CD14-positive monocyte (primary cell): ENCODE data around the gene OR6B1. TPM values are rescaled to one million over a fixed set of nuclear protein-coding genes. Genes with fewer than 3 reads are reported as not detected.

Source experiments
- DNase-seq, 3 donors: peaks; one replicate each; pipeline ENCODE4 v3.0.0-alpha.2; 2011 to 2022
- H2AFZ ChIP-seq: 2 replicates; pipeline ENCODE4 v1.6.0; 2012; ENCODE audit warnings: mild to moderate bottlenecking, low read depth, low read length, inconsistent platforms; ENCODE audit not compliant: insufficient read depth, poor library complexity, severe bottlenecking
- H3K27ac ChIP-seq, 2 donors: 1 replicate in 1 of 2; 2 replicates in 1 of 2; pipeline ENCODE4 v1.5.1; 2012 to 2013; ENCODE audit warnings: low read length in 2 of 2, control low read depth in 1 of 2, inconsistent platforms in 1 of 2, low read depth in 1 of 2, mild to moderate bottlenecking in 1 of 2
- H3K27me3 ChIP-seq, 2 donors: one replicate each; pipeline versions ENCODE4 v1.6.0 to v1.6.1; 2011 to 2013; ENCODE audit warnings: low read length in 2 of 2; ENCODE audit not compliant: control insufficient read depth in 2 of 2, insufficient read depth in 2 of 2
- H3K36me3 ChIP-seq, 2 donors: replicated peaks in 1 of 2; 1 replicate in 1 of 2; 2 replicates in 1 of 2; pipeline versions ENCODE4 v1.5.1 to v1.6.1; 2012 to 2013; ENCODE audit warnings: low read length in 2 of 2, control low read depth in 1 of 2, inconsistent platforms in 1 of 2, mild to moderate bottlenecking in 1 of 2; ENCODE audit not compliant: insufficient read depth in 2 of 2, control insufficient read depth in 1 of 2
- H3K4me1 ChIP-seq, 2 donors: 1 replicate in 1 of 2; 2 replicates in 1 of 2; pipeline versions ENCODE4 v1.5.1 to v1.6.1; 2012 to 2013; ENCODE audit warnings: low read length in 2 of 2, control low read depth in 1 of 2, inconsistent platforms in 1 of 2, mild to moderate bottlenecking in 1 of 2, moderate library complexity in 1 of 2; ENCODE audit not compliant: insufficient read depth in 2 of 2, control insufficient read depth in 1 of 2
- H3K4me2 ChIP-seq: replicated peaks from 2 replicates; pipeline ENCODE3; 2012; ENCODE audit warnings: low read length, moderate library complexity, mild to moderate bottlenecking; ENCODE audit not compliant: poor library complexity, severe bottlenecking; ENCODE audit errors: extremely low read depth
- H3K4me3 ChIP-seq, 3 experiments: fragments of 200-600 bp in 1 of 3; sonication (generic) in 1 of 3; replicated peaks in 1 of 3; 1 replicate in 2 of 3; 2 replicates in 1 of 3; pipeline ENCODE4 v1.5.1; 2011 to 2013; ENCODE audit warnings: low read length in 3 of 3, mild to moderate bottlenecking in 3 of 3, control low read depth in 2 of 3, low read depth in 2 of 3, inconsistent platforms in 1 of 3, moderate library complexity in 1 of 3
- H3K79me2 ChIP-seq: 2 replicates; pipeline ENCODE4 v1.6.0; 2012; ENCODE audit warnings: mild to moderate bottlenecking, control low read depth, inconsistent platforms, low read length, moderate library complexity; ENCODE audit not compliant: insufficient read depth
- H3K9ac ChIP-seq: 2 replicates; pipeline ENCODE4 v1.6.0; 2017; ENCODE audit warnings: low read length, mild to moderate bottlenecking; ENCODE audit not compliant: insufficient read depth, poor library complexity, severe bottlenecking
- H3K9me3 ChIP-seq, 2 donors: replicated peaks in 1 of 2; 1 replicate in 1 of 2; 2 replicates in 1 of 2; pipeline versions ENCODE4 v1.5.1 to v1.6.1; 2012 to 2013; ENCODE audit warnings: low read length in 2 of 2, control low read depth in 1 of 2; ENCODE audit not compliant: control insufficient read depth in 1 of 2, insufficient read depth in 1 of 2
- H4K20me1 ChIP-seq: 2 replicates; pipeline ENCODE4 v1.6.0; 2012; ENCODE audit warnings: mild to moderate bottlenecking, low read length, control low read depth, moderate library complexity; ENCODE audit not compliant: insufficient read depth
- H3K27ac Mint-ChIP-seq, 7 donors: one replicate each; pipeline ENCODE4 v1.8.0; 2020; ENCODE audit warnings: mild to moderate bottlenecking in 7 of 7, mixed read lengths in 7 of 7, moderate library complexity in 6 of 7, inconsistent platforms in 2 of 7
- H3K27me3 Mint-ChIP-seq, 3 donors: one replicate each; pipeline ENCODE4 v1.8.0; 2021 to 2022; ENCODE audit warnings: low read depth in 3 of 3, mild to moderate bottlenecking in 3 of 3, mixed read lengths in 3 of 3, moderate library complexity in 3 of 3, inconsistent platforms in 1 of 3
- H3K36me3 Mint-ChIP-seq, 2 donors: one replicate each; pipeline ENCODE4 v1.8.0; 2020; ENCODE audit warnings: mixed read lengths in 2 of 2, inconsistent platforms in 1 of 2, mild to moderate bottlenecking in 1 of 2
- H3K4me1 Mint-ChIP-seq: one replicate; pipeline ENCODE4 v1.8.0; 2020; ENCODE audit warnings: mild to moderate bottlenecking, mixed read lengths
- H3K4me3 Mint-ChIP-seq, 2 donors: one replicate each; pipeline ENCODE4 v1.8.0; 2020; ENCODE audit warnings: mild to moderate bottlenecking in 2 of 2, mixed read lengths in 2 of 2, moderate library complexity in 1 of 2
- H3K9me3 Mint-ChIP-seq, 7 donors: one replicate each; pipeline ENCODE4 v1.8.0; 2020 to 2022; ENCODE audit warnings: mixed read lengths in 7 of 7, mild to moderate bottlenecking in 6 of 7, moderate library complexity in 6 of 7, inconsistent platforms in 2 of 7
- WGBS: methylation state at CpG from one replicate; pipeline ENCODE4 v1.1.5; 2013; ENCODE audit warnings: missing lambda C conversion rate; ENCODE audit not compliant: insufficient coverage; 5-methylcytosine and 5-hydroxymethylcytosine counted together
- intact Hi-C, 2 donors: fragments of 100-400 bp; cut with micrococcal nuclease; formaldehyde crosslinking; loops; one replicate each; pipeline versions ENCODE4 v1.15.0 to v1.15.1; 2023
- polyA plus RNA-seq, 3 donors: library from polyadenylated mRNA; depleted of rRNA in 1 of 3; unstranded in 2 of 3; stranded (reverse) in 1 of 3; fragments of 300-500 nt in 2 of 3; fragments of >200 nt in 1 of 3; fragmentation: Illumina TruSeq in 2 of 3; gene quantifications; 1 replicate in 2 of 3; 2 replicates in 1 of 3; pipeline ENCODE4 v1.2.3, GENCODE V29; 2012 to 2021
- TF ChIP-seq, protein P1 (sequence below): fragments of 200-600 bp; IDR thresholded peaks from one replicate; pipeline ENCODE4 v1.8.0; 2022; ENCODE audit warnings: antibody characterized with exemption, mild to moderate bottlenecking

The OR6B1 gene
- polyA plus RNA-seq, 3 donors, result not detected

DNA sequence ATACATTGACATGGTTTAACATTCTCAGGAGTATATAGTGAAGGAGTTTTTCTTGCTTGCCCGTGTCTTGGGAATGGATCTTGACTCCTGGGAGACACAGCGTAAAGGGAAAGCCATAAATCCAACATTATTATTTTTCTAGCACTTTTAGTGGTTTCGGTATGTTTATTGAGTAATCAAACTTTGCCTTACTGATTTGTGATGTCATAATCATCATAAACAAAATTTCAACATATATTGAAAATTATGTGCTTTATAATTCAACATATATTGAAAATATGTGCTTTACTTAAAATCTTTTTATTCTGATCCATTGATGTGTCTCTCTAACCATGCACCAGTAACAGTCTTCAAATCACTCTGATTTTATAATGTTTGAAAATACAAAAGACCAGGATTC lies 28.4 kb downstream of the OR6B1 start:
- H3K4me1 ChIP-seq, result no peaks in the 10 kb centered on the region
- no peak overlapping the region for H3K9ac ChIP-seq
- WGBS, result no CpG with 5 or more reads among the region's 3 CpGs
- H2AFZ ChIP-seq, result no peak overlapping the region
- H3K4me2 ChIP-seq, result no peak overlapping the region
- Mint-ChIP-seq H3K4me3 (no peak overlapping the region), H3K4me1 (peaks cover 8% of the 10 kb centered on the region), H3K27me3 (peaks cover 0 to 2% (median 0%) of the 10 kb centered on the region in 3 donors), H3K9me3 (no peaks in the 10 kb centered on the region), H3K27ac (no peak overlapping the region), H3K36me3 (no peaks in the 10 kb centered on the region)
- no peak overlapping the region for H3K27ac ChIP-seq
- H3K79me2 ChIP-seq, result no peaks in the 10 kb centered on the region
- TF ChIP-seq, protein P1, sequence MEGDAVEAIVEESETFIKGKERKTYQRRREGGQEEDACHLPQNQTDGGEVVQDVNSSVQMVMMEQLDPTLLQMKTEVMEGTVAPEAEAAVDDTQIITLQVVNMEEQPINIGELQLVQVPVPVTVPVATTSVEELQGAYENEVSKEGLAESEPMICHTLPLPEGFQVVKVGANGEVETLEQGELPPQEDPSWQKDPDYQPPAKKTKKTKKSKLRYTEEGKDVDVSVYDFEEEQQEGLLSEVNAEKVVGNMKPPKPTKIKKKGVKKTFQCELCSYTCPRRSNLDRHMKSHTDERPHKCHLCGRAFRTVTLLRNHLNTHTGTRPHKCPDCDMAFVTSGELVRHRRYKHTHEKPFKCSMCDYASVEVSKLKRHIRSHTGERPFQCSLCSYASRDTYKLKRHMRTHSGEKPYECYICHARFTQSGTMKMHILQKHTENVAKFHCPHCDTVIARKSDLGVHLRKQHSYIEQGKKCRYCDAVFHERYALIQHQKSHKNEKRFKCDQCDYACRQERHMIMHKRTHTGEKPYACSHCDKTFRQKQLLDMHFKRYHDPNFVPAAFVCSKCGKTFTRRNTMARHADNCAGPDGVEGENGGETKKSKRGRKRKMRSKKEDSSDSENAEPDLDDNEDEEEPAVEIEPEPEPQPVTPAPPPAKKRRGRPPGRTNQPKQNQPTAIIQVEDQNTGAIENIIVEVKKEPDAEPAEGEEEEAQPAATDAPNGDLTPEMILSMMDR, result no peak
- no peaks in the 10 kb centered on the region for H3K9me3 ChIP-seq
- no peaks in the 10 kb centered on the region for H3K36me3 ChIP-seq
- H3K4me3 ChIP-seq, result no peak overlapping the region
- DNase-seq, result no peak
- H4K20me1 ChIP-seq, result no peaks in the 10 kb centered on the region
- H3K27me3 ChIP-seq, result no peaks in the 10 kb centered on the region
- intact Hi-C loops, result no loop called here

DNA sequence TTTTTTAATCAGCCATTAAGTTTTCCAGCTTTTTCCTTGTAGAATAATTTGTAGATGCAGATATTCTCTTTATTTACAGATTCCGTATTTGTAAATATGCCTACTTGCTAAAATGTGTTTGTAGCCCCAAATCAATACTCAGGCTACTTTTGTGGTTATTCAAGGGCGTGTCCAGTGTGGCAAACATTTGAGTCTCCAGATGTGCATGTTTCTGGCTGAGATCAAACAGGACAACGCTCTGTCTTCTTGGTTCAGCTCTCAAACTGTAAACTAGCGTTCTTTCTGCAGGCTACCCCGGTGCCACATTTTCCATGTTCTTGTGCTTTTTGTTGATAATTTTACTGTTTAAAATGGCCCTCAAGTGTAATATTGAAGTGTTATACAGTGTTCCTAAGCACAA lies 32.4 kb downstream of the OR6B1 start:
- peaks cover 0 to 3% (median 0%) of the 10 kb centered on the region in 7 donors for H3K9me3 Mint-ChIP-seq
- H3K36me3 Mint-ChIP-seq, result no peaks in the 10 kb centered on the region
- Histone ChIP-seq H3K79me2 (no peaks in the 10 kb centered on the region), H3K36me3 (no peaks in the 10 kb centered on the region), H3K4me3 (no peak overlapping the region), H3K27me3 (no peaks in the 10 kb centered on the region), H3K4me2 (no peak overlapping the region), H3K9me3 (no peaks in the 10 kb centered on the region), H3K27ac (no peak overlapping the region), H2AFZ (no peak overlapping the region), H3K4me1 (no peaks in the 10 kb centered on the region), H3K9ac (no peak overlapping the region), H4K20me1 (no peaks in the 10 kb centered on the region)
- H3K4me3 Mint-ChIP-seq, result no peak overlapping the region
- DNase-seq, result no peak
- intact Hi-C loops, result no loop called here
- H3K4me1 Mint-ChIP-seq, result peaks cover 8% of the 10 kb centered on the region
- TF ChIP-seq, protein P1, result no peak
- WGBS, result 79% methylated on average over 4 of the region's 5 CpGs
- peaks cover 0 to 2% (median 0%) of the 10 kb centered on the region in 3 donors for H3K27me3 Mint-ChIP-seq
- H3K27ac Mint-ChIP-seq, result no peak overlapping the region
